NB4 (cell line): ENCODE measurements around the gene SIAH2.

Source experiments
- MYC ChIP-seq: IDR thresholded peaks from 2 replicates; pipeline ENCODE4 v1.6.1; 2011; ENCODE audit warnings: low read depth, low read length
- POLR2A ChIP-seq: IDR thresholded peaks from 2 replicates; pipeline ENCODE4 v1.6.1; 2011; ENCODE audit warnings: mild to moderate bottlenecking; ENCODE audit not compliant: insufficient read length; ENCODE audit errors: extremely low read depth
- TF ChIP-seq, protein P1 (sequence below): IDR thresholded peaks from one replicate; pipeline ENCODE4 v1.5.1; 2012; ENCODE audit warnings: low read depth, low read length
- TF ChIP-seq, protein P2 (sequence below): IDR thresholded peaks from 2 replicates; pipeline ENCODE4 v1.6.1; 2011; ENCODE audit warnings: low read depth, low read length

GRCh38 chr3:150790629-150791028 is 27.7 kb upstream of the SIAH2 start:
- TF ChIP-seq, protein P1, sequence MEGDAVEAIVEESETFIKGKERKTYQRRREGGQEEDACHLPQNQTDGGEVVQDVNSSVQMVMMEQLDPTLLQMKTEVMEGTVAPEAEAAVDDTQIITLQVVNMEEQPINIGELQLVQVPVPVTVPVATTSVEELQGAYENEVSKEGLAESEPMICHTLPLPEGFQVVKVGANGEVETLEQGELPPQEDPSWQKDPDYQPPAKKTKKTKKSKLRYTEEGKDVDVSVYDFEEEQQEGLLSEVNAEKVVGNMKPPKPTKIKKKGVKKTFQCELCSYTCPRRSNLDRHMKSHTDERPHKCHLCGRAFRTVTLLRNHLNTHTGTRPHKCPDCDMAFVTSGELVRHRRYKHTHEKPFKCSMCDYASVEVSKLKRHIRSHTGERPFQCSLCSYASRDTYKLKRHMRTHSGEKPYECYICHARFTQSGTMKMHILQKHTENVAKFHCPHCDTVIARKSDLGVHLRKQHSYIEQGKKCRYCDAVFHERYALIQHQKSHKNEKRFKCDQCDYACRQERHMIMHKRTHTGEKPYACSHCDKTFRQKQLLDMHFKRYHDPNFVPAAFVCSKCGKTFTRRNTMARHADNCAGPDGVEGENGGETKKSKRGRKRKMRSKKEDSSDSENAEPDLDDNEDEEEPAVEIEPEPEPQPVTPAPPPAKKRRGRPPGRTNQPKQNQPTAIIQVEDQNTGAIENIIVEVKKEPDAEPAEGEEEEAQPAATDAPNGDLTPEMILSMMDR = no peak
- TF ChIP-seq POLR2A = no peak
- TF ChIP-seq, protein P2, sequence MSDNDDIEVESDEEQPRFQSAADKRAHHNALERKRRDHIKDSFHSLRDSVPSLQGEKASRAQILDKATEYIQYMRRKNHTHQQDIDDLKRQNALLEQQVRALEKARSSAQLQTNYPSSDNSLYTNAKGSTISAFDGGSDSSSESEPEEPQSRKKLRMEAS = no peak
- no peak for TF ChIP-seq MYC
